K562 (cell line): ENCODE data around the gene GMPR2. TPM values are rescaled to one million over a fixed set of nuclear protein-coding genes. Genes with fewer than 3 reads are reported as not detected.

Source experiments
- CREBBP ChIP-seq: IDR thresholded peaks from one replicate; pipeline ENCODE4 v1.6.1; 2012; ENCODE audit warnings: low read depth, mild to moderate bottlenecking, control low read depth, inconsistent platforms, low read length
- DMBX1 ChIP-seq: fragments of 250-450 bp; sonication (Bioruptor Pico); IDR thresholded peaks from 2 replicates; pipeline ENCODE4 v1.8.0; 2022; ENCODE audit warnings: inconsistent platforms, mild to moderate bottlenecking, moderate library complexity, borderline replicate concordance
- FIP1L1 ChIP-seq: fragments of 200-400 bp; formaldehyde crosslinking; IDR thresholded peaks from 2 replicates; pipeline ENCODE4 v1.6.1; 2018; ENCODE audit warnings: mild to moderate bottlenecking, low read depth, low read length; ENCODE audit not compliant: poor library complexity, severe bottlenecking
- HOXB6 ChIP-seq: fragments of 250-450 bp; sonication (Bioruptor Pico); IDR thresholded peaks from 2 replicates; pipeline ENCODE4 v1.5.1; 2022; ENCODE audit warnings: mild to moderate bottlenecking, borderline replicate concordance
- NCOA2 ChIP-seq, 2 experiments: fragments of 450-650 bp; IDR thresholded peaks; 2 replicates each; pipeline ENCODE4 v1.6.1; 2018; ENCODE audit warnings: mild to moderate bottlenecking in 2 of 2, moderate library complexity in 1 of 2; ENCODE audit not compliant: partially characterized antibody in 2 of 2
- NCOA6 ChIP-seq: fragments of 450-650 bp; IDR thresholded peaks from 2 replicates; pipeline ENCODE4 v1.6.1; 2017; ENCODE audit warnings: mild to moderate bottlenecking
- NCOR1 ChIP-seq: fragments of 450-650 bp; IDR thresholded peaks from 2 replicates; pipeline ENCODE4 v1.6.1; 2016; ENCODE audit warnings: mild to moderate bottlenecking, moderate library complexity
- PHF20 ChIP-seq: fragments of 450-650 bp; IDR thresholded peaks from 2 replicates; pipeline ENCODE4 v1.6.1; 2018; ENCODE audit not compliant: partially characterized antibody
- RB1 ChIP-seq: fragments of 450-650 bp; IDR thresholded peaks from 2 replicates; pipeline ENCODE4 v1.6.1; 2017; ENCODE audit warnings: low read depth, mild to moderate bottlenecking
- SPI1 ChIP-seq: IDR thresholded peaks from 2 replicates; pipeline ENCODE4 v1.6.1; 2011; ENCODE audit warnings: low read depth, low read length, control low read depth, borderline replicate concordance
- polyA plus RNA-seq, 8 experiments: library from polyadenylated mRNA; depleted of rRNA in 4 of 8; stranded (reverse) in 5 of 8; unstranded in 3 of 8; fragments of >200 nt; fragmentation: Nextera tagmentation in 2 of 8; fragmentation: Illumina TruSeq in 1 of 8; extraction: Ambion mirVana in 2 of 8; extraction: Trizol in 1 of 8; gene quantifications; 2 replicates each; pipeline versions ENCODE4 v1.2.1 to v1.2.3, GENCODE V29; 2011 to 2014; ENCODE audit warnings: inconsistent platforms in 1 of 8, missing spikeins in 1 of 8
- total RNA-seq, 7 experiments: library from RNA; depleted of rRNA in 6 of 7; stranded (reverse); fragments of >200 nt in 6 of 7; fragmentation: Illumina TruSeq in 2 of 7; extraction: Trizol in 2 of 7; gene quantifications; 2 replicates each; pipeline versions ENCODE4 v1.2.1 to v1.2.3, GENCODE V29; 2011 to 2021; ENCODE audit warnings: low replicate concordance in 1 of 7
- TF ChIP-seq, protein P1 (sequence below): fragments of 200-800 bp; sonication (Bioruptor generic); IDR thresholded peaks from 2 replicates; pipeline ENCODE4 v1.6.1; 2016; ENCODE audit warnings: missing genetic modification characterization, missing compliant biosample characterization
- TF ChIP-seq, protein P2 (sequence below): fragments of 250-450 bp; sonication (Bioruptor Pico); IDR thresholded peaks from 2 replicates; pipeline ENCODE4 v1.5.0; 2021; ENCODE audit warnings: mild to moderate bottlenecking, borderline replicate concordance
- TF ChIP-seq, protein P3 (sequence below): sonication (generic); formaldehyde crosslinking; IDR thresholded peaks from 2 replicates; pipeline ENCODE4 v1.4.0; 2020; ENCODE audit warnings: mild to moderate bottlenecking, missing genetic modification reagents
- TF ChIP-seq, protein P4 (sequence below): fragments of 450-650 bp; IDR thresholded peaks from 2 replicates; pipeline ENCODE4 v1.6.1; 2016

Gene GMPR2
- total and polyA plus RNA-seq, 9 of the 15 experiments (the other 6 are each of a cell fraction or from before 2014, with no cell fraction given) = 26.4 to 67.4 (median 36.3) TPM

DNA sequence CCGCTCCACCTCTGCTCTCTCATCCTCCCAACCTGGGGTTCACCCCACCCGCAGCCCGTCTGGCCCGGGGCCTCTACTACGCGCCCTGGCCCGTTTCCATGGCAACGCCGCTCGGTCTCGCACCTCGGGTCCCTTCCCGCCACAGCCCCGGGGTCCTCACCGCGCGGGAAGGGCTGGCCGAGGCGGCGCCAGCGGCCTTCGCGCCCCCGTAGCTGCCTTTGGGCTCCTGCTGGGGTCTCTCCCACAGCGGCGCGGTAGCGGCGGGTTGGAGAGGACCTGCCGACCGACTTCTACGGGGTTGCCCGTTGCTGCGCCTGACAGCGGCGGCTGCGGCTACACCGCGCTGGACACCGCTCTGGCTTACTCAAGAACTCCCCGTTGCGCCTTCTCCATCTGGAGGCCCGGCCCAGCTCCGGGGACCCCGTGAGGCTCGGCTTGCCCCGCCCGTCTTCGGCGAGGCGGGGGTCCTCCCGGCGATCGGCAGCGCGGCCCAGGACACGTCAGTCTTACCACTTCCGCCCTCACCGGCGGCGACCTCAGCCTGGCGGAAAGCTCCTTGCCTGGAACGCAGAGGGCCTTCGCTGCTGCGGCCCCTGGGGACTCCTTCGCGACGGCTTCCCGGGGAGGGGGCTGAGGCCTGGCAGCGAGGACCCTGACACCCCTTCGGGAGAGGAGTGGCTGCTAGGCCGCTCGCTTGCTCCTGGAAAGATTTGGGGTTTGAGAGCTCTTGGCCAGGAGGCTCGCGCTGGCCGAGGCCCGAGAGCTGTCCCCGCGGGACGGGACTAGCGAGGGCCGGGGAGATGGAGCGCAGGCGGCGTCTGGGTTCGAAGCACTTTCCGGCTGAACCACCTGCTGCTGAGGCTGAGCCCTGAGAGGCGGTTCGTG lies 37.3 kb upstream of the GMPR2 start, which contains the start of gene TM9SF1 (continued):
- TF ChIP-seq, protein P1, sequence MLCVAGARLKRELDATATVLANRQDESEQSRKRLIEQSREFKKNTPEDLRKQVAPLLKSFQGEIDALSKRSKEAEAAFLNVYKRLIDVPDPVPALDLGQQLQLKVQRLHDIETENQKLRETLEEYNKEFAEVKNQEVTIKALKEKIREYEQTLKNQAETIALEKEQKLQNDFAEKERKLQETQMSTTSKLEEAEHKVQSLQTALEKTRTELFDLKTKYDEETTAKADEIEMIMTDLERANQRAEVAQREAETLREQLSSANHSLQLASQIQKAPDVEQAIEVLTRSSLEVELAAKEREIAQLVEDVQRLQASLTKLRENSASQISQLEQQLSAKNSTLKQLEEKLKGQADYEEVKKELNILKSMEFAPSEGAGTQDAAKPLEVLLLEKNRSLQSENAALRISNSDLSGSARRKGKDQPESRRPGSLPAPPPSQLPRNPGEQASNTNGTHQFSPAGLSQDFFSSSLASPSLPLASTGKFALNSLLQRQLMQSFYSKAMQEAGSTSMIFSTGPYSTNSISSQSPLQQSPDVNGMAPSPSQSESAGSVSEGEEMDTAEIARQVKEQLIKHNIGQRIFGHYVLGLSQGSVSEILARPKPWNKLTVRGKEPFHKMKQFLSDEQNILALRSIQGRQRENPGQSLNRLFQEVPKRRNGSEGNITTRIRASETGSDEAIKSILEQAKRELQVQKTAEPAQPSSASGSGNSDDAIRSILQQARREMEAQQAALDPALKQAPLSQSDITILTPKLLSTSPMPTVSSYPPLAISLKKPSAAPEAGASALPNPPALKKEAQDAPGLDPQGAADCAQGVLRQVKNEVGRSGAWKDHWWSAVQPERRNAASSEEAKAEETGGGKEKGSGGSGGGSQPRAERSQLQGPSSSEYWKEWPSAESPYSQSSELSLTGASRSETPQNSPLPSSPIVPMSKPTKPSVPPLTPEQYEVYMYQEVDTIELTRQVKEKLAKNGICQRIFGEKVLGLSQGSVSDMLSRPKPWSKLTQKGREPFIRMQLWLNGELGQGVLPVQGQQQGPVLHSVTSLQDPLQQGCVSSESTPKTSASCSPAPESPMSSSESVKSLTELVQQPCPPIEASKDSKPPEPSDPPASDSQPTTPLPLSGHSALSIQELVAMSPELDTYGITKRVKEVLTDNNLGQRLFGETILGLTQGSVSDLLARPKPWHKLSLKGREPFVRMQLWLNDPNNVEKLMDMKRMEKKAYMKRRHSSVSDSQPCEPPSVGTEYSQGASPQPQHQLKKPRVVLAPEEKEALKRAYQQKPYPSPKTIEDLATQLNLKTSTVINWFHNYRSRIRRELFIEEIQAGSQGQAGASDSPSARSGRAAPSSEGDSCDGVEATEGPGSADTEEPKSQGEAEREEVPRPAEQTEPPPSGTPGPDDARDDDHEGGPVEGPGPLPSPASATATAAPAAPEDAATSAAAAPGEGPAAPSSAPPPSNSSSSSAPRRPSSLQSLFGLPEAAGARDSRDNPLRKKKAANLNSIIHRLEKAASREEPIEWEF (CRISPR knock-in tag) = no peak
- TF ChIP-seq PHF20 = peak; percentile 55
- TF ChIP-seq CREBBP = no peak
- TF ChIP-seq, protein P2, sequence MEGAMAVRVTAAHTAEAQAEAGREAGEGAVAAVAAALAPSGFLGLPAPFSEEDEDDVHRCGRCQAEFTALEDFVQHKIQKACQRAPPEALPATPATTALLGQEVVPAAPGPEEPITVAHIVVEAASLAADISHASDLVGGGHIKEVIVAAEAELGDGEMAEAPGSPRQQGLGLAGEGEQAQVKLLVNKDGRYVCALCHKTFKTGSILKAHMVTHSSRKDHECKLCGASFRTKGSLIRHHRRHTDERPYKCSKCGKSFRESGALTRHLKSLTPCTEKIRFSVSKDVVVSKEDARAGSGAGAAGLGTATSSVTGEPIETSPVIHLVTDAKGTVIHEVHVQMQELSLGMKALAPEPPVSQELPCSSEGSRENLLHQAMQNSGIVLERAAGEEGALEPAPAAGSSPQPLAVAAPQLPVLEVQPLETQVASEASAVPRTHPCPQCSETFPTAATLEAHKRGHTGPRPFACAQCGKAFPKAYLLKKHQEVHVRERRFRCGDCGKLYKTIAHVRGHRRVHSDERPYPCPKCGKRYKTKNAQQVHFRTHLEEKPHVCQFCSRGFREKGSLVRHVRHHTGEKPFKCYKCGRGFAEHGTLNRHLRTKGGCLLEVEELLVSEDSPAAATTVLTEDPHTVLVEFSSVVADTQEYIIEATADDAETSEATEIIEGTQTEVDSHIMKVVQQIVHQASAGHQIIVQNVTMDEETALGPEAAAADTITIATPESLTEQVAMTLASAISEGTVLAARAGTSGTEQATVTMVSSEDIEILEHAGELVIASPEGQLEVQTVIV = no peak
- TF ChIP-seq FIP1L1 = peak; percentile 78
- peak; percentile 50; the same call in 1 of the 2 replicates for TF ChIP-seq SPI1
- peak; percentile 86 for TF ChIP-seq RB1
- TF ChIP-seq, protein P3, sequence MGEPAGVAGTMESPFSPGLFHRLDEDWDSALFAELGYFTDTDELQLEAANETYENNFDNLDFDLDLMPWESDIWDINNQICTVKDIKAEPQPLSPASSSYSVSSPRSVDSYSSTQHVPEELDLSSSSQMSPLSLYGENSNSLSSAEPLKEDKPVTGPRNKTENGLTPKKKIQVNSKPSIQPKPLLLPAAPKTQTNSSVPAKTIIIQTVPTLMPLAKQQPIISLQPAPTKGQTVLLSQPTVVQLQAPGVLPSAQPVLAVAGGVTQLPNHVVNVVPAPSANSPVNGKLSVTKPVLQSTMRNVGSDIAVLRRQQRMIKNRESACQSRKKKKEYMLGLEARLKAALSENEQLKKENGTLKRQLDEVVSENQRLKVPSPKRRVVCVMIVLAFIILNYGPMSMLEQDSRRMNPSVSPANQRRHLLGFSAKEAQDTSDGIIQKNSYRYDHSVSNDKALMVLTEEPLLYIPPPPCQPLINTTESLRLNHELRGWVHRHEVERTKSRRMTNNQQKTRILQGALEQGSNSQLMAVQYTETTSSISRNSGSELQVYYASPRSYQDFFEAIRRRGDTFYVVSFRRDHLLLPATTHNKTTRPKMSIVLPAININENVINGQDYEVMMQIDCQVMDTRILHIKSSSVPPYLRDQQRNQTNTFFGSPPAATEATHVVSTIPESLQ = peak; percentile 40; the same call in 1 of the 2 replicates
- no peak for TF ChIP-seq NCOR1
- no peak for TF ChIP-seq HOXB6 (CRISPR knock-in tag)
- TF ChIP-seq NCOA6 = peak; percentile 35; the same call in 1 of the 2 replicates
- 0 out of 2 replicates have a peak, but pooled peaks have one; percentile 52 for TF ChIP-seq DMBX1 (CRISPR knock-in tag)
- TF ChIP-seq, protein P4, sequence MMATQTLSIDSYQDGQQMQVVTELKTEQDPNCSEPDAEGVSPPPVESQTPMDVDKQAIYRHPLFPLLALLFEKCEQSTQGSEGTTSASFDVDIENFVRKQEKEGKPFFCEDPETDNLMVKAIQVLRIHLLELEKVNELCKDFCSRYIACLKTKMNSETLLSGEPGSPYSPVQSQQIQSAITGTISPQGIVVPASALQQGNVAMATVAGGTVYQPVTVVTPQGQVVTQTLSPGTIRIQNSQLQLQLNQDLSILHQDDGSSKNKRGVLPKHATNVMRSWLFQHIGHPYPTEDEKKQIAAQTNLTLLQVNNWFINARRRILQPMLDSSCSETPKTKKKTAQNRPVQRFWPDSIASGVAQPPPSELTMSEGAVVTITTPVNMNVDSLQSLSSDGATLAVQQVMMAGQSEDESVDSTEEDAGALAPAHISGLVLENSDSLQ = peak; percentile 71
- peak in 1 of 2 experiments; percentile 97 for TF ChIP-seq NCOA2 (IDR thresholded peaks at IDR 0.05; ENCODE audit: partially characterized antibody in 2 of 2)
